CD8-positive, alpha-beta memory T cell (primary cell): ENCODE measurements around the gene KLLN. TPM values are rescaled to one million over a fixed set of nuclear protein-coding genes. Genes with fewer than 3 reads are reported as not detected.
"Not testable (repeated sequence)": the region's sequence is repeated elsewhere in the genome, so short reads cannot be mapped to it uniquely, and the experiment has no call there.

Source experiments
- CTCF ChIA-PET: fragments of 350-600 bp; sonication (Branson Sonifier 250); formaldehyde crosslinking; loops from one replicate; lab custom pipeline; 2021; ENCODE audit warnings: antibody characterized with exemption; lab: Charles Lee
- POLR2A ChIA-PET: fragments of 350-600 bp; sonication (Branson Sonifier 250); formaldehyde crosslinking; loops from one replicate; lab custom pipeline; 2021; ENCODE audit warnings: antibody characterized with exemption; lab: Charles Lee
- DNase-seq, 5 donors: peaks; one replicate each; pipeline versions ENCODE4 v3.0.0 to v3.0.0-alpha.2; 2020 to 2022; ENCODE audit warnings: mixed read lengths in 1 of 5
- H3K27ac ChIP-seq: one replicate; pipeline ENCODE4 v1.7.0; 2013; ENCODE audit warnings: low read depth, mild to moderate bottlenecking, low read length, moderate library complexity
- H3K27me3 ChIP-seq: 2 replicates; pipeline ENCODE4 v1.7.0; 2013; ENCODE audit warnings: low read length, mild to moderate bottlenecking; ENCODE audit not compliant: insufficient read depth, poor library complexity, severe bottlenecking
- H3K36me3 ChIP-seq: 2 replicates; pipeline ENCODE4 v1.7.0; 2013; ENCODE audit warnings: mild to moderate bottlenecking, low read length, moderate library complexity; ENCODE audit not compliant: insufficient read depth
- H3K4me1 ChIP-seq: 2 replicates; pipeline ENCODE4 v1.7.0; 2013; ENCODE audit warnings: mild to moderate bottlenecking, low read length, moderate library complexity; ENCODE audit not compliant: insufficient read depth
- H3K4me3 ChIP-seq: 2 replicates; pipeline ENCODE4 v1.7.0; 2013; ENCODE audit warnings: mild to moderate bottlenecking, low read length
- H3K9me3 ChIP-seq: 2 replicates; pipeline ENCODE4 v1.7.0; 2013; ENCODE audit warnings: mild to moderate bottlenecking, low read length
- H3K27ac Mint-ChIP-seq, 8 donors: one replicate each; pipeline ENCODE4 v1.8.0; 2020 to 2021; ENCODE audit warnings: mixed read lengths in 8 of 8, mild to moderate bottlenecking in 6 of 8, inconsistent platforms in 3 of 8, moderate library complexity in 3 of 8
- H3K27me3 Mint-ChIP-seq, 2 donors: one replicate each; pipeline ENCODE4 v1.8.0; 2020 to 2021; ENCODE audit warnings: mixed read lengths in 2 of 2, mild to moderate bottlenecking in 1 of 2, moderate library complexity in 1 of 2
- H3K36me3 Mint-ChIP-seq, 3 donors: one replicate each; pipeline ENCODE4 v1.8.0; 2020 to 2021; ENCODE audit warnings: mixed read lengths in 3 of 3, inconsistent platforms in 1 of 3, mild to moderate bottlenecking in 1 of 3
- H3K4me1 Mint-ChIP-seq, 3 donors: one replicate each; pipeline ENCODE4 v1.8.0; 2020 to 2021; ENCODE audit warnings: mixed read lengths in 3 of 3, inconsistent platforms in 1 of 3, mild to moderate bottlenecking in 1 of 3
- H3K4me3 Mint-ChIP-seq, 7 donors: one replicate each; pipeline ENCODE4 v1.8.0; 2020 to 2021; ENCODE audit warnings: mixed read lengths in 7 of 7, mild to moderate bottlenecking in 6 of 7, moderate library complexity in 4 of 7, inconsistent platforms in 2 of 7
- H3K9me3 Mint-ChIP-seq, 5 donors: one replicate each; pipeline ENCODE4 v1.8.0; 2020 to 2022; ENCODE audit warnings: mixed read lengths in 5 of 5, mild to moderate bottlenecking in 3 of 5, moderate library complexity in 2 of 5, inconsistent platforms in 1 of 5
- polyA plus RNA-seq: library from polyadenylated mRNA; unstranded; fragments of 300-500 nt; fragmentation: Illumina TruSeq; gene quantifications from one replicate; pipeline ENCODE4 v1.2.3, GENCODE V29; 2021
- total RNA-seq, 2 experiments: library from RNA; stranded (reverse); gene quantifications; one replicate each; pipeline ENCODE4 v1.2.3, GENCODE V29; 2021

Gene KLLN
- total and polyA plus RNA-seq, 3 experiments from 2014 or later: 0.39 to 1.1 (median 0.80) TPM

- no peak overlapping the region for H3K27ac Mint-ChIP-seq
- Histone ChIP-seq H3K9me3 (no peaks in the 10 kb centered on the region), H3K4me3 (no peak overlapping the region), H3K27me3 (no peaks in the 10 kb centered on the region), H3K4me1 (peaks cover 62% of the 10 kb centered on the region), H3K27ac (no peak overlapping the region), H3K36me3 (no peaks in the 10 kb centered on the region)
- no peaks in the 10 kb centered on the region for H3K9me3 Mint-ChIP-seq
- H3K4me1 Mint-ChIP-seq: peaks cover 66 to 99% (median 91%) of the 10 kb centered on the region in 3 donors
- peaks cover 0 to 23% (median 9%) of the 10 kb centered on the region in 3 donors for H3K36me3 Mint-ChIP-seq
- no peaks in the 10 kb centered on the region for H3K27me3 Mint-ChIP-seq
- POLR2A ChIA-PET: interaction anchor here (1.1 kb wide), 1 partner anchor 54 kb away, joined by 4 read pairs; no protein-coding TSS in a partner anchor
- CTCF ChIA-PET: no interaction called here
- H3K4me3 Mint-ChIP-seq: peak overlapping the region in 4 of 7 donors; percentile 8 to 29 (median 19)
- DNase-seq: no peak
Observed at GRCh38 chr10:87872828-87873227, 9.5 kb upstream of the KLLN start.

DNA sequence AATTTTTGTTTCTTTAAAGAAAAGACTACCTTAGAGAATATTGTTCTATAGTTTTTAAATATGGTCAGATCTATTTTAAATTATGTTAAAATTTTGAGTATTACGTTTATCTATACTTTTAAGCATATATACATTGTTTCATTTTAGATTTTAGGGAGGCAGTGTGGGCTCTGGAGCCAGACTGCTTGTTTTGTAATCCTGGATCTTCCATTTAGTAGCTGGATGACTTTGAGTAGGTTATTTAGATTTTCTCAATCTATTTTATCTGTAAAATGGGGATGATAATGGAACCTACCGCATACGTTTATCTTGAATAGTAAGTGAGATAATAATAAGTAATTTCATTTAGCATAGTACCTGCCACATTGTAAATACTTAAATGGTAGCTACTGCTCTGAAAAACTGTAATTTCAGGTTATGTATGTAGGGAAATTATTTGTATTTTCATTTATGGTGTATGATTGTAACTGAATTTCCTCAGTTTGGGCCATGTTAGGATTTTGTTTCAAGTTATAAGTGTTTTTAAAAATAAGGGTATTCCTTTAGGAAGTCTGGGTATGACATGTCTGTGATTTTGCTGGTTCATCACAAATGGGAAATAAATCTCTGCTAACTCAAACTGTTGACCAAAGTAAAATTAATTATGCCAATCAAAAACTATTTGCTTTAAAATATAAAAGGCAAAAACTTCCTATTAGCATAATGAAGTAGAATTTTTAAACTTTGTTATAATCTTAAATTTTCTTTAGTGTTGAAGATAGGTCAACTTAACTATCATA, 6.6 kb upstream of the KLLN start:
- H3K9me3 Mint-ChIP-seq: no peaks in the 10 kb centered on the region
- peaks cover 0 to 25% (median 10%) of the 10 kb centered on the region in 3 donors for H3K36me3 Mint-ChIP-seq
- H3K4me1 Mint-ChIP-seq: peaks cover 77 to 99% (median 97%) of the 10 kb centered on the region in 3 donors
- H3K4me1 ChIP-seq: peaks cover 57% of the 10 kb centered on the region
- ChIA-PET POLR2A (no interaction called here), CTCF (no interaction called here)
- H3K4me3 ChIP-seq: no peak overlapping the region
- DNase-seq: no peak
- no peaks in the 10 kb centered on the region for H3K9me3 ChIP-seq
- no peaks in the 10 kb centered on the region for H3K27me3 ChIP-seq
- H3K36me3 ChIP-seq: no peaks in the 10 kb centered on the region
- H3K4me3 Mint-ChIP-seq: peak overlapping the region in 5 of 7 donors; percentile 12 to 77 (median 34)
- no peak overlapping the region for H3K27ac Mint-ChIP-seq
- no peak overlapping the region for H3K27ac ChIP-seq
- no peaks in the 10 kb centered on the region for H3K27me3 Mint-ChIP-seq

- POLR2A ChIA-PET, CTCF ChIA-PET, H3K27ac ChIP-seq, H3K9me3 ChIP-seq, DNase-seq, H3K36me3 ChIP-seq, H3K9me3 Mint-ChIP-seq, H3K27me3 ChIP-seq, H3K4me3 ChIP-seq, H3K27me3 Mint-ChIP-seq: not testable (repeated sequence)
- Mint-ChIP-seq H3K27ac (peak overlapping the region in 1 of 8 donors; percentile 51), H3K4me1 (peaks cover 75 to 95% (median 93%) of the 10 kb centered on the region in 3 donors), H3K4me3 (peak overlapping the region; percentile 48 to 97 (median 77)), H3K36me3 (peaks cover 0 to 33% (median 10%) of the 10 kb centered on the region in 3 donors)
- peaks cover 49% of the 10 kb centered on the region for H3K4me1 ChIP-seq
Observed at GRCh38 chr10:87869139-87869538, 5.8 kb upstream of the KLLN start.

DNA sequence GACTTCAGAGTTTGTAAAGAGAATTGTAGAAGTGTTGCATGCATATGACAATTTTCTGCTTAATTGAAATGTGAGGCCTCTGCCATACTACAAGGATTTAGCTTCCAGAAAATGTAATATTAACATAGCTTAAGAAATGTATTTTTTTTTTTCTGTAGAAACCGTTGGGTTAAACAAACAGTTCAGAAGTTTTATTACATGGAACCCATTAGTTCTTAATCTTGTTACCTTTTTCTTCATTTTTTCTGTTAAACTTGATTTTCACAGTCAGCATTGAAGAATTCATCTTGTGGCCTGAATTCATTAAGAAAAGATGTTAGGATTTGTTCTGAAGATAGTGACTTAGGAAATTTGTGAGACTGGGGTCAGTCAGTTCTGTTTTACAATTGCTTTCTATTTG, 4.9 kb upstream of the KLLN start:
- H3K27me3 Mint-ChIP-seq: no peaks in the 10 kb centered on the region
- no peak for DNase-seq
- H3K9me3 ChIP-seq: no peaks in the 10 kb centered on the region
- H3K9me3 Mint-ChIP-seq: no peaks in the 10 kb centered on the region
- H3K27me3 ChIP-seq: no peaks in the 10 kb centered on the region
- peaks cover 41% of the 10 kb centered on the region for H3K4me1 ChIP-seq
- H3K27ac Mint-ChIP-seq: peak overlapping the region in 6 of 8 donors; percentile 3 to 44 (median 22)
- H3K4me3 Mint-ChIP-seq: peak overlapping the region; percentile 66 to 97 (median 77)
- H3K36me3 ChIP-seq: no peaks in the 10 kb centered on the region
- H3K36me3 Mint-ChIP-seq: peaks cover 0 to 34% (median 10%) of the 10 kb centered on the region in 3 donors
- peaks cover 67 to 86% (median 84%) of the 10 kb centered on the region in 3 donors for H3K4me1 Mint-ChIP-seq
- H3K27ac ChIP-seq: no peak overlapping the region
- ChIA-PET POLR2A (no interaction called here), CTCF (no interaction called here)
- peak overlapping the region; percentile 17 for H3K4me3 ChIP-seq

- H3K36me3 Mint-ChIP-seq: peaks cover 0 to 39% (median 10%) of the 10 kb centered on the region in 3 donors
- H3K4me1 Mint-ChIP-seq: peaks cover 59 to 78% (median 76%) of the 10 kb centered on the region in 3 donors
- no peaks in the 10 kb centered on the region for H3K9me3 Mint-ChIP-seq
- Histone ChIP-seq H3K27ac (no peak overlapping the region), H3K4me3 (no peak overlapping the region), H3K27me3 (no peaks in the 10 kb centered on the region), H3K9me3 (no peaks in the 10 kb centered on the region), H3K36me3 (no peaks in the 10 kb centered on the region), H3K4me1 (peaks cover 32% of the 10 kb centered on the region)
- CTCF ChIA-PET: no interaction called here
- POLR2A ChIA-PET: no interaction called here
- peak overlapping the region; percentile 83 to 100 (median 97) for H3K4me3 Mint-ChIP-seq
- peak overlapping the region in 3 of 8 donors; percentile 11 to 69 (median 50) for H3K27ac Mint-ChIP-seq
- peaks cover 0 to 4% of the 10 kb centered on the region in 2 donors for H3K27me3 Mint-ChIP-seq
- DNase-seq: no peak
Observed at GRCh38 chr10:87867453-87867852, 4.1 kb upstream of the KLLN start.

DNA sequence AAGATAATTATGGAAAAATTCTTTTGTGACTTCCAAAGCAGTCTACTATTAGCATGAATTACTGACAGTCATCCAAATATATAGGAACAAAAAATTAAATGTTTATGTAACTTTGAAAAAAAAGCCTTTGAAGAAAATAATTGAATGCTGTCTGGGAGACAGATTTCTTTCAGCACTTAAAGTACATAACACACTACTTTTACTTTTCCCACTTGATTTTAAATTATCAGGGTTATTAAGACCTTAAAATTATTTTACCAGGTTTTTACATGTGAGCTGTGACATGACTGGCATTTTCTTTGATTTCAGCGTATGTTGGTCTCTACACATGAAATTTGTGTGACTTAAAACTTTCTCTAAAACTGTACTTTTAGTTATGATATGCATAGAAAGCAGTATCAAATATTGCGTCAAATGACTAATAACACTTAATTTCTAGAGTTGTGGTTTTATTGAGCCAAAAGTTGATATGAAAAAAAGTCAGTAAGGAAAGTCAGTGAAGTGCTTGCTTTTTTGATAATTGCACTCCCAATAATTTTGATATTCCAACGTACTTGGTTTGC, 3.2 kb upstream of the KLLN start:
- peak overlapping the region; percentile 97 to 100 (median 97) for H3K4me3 Mint-ChIP-seq
- peaks cover 0 to 45% (median 8%) of the 10 kb centered on the region in 3 donors for H3K36me3 Mint-ChIP-seq
- H3K4me1 Mint-ChIP-seq: peaks cover 57 to 73% (median 72%) of the 10 kb centered on the region in 3 donors
- H3K27me3 ChIP-seq: no peaks in the 10 kb centered on the region
- ChIA-PET CTCF (interaction anchor here (10.7 kb wide), 1 partner anchor 521 kb away, joined by 106 read pairs; no protein-coding TSS in a partner anchor), POLR2A (no interaction called here)
- peak overlapping the region; percentile 73 for H3K4me3 ChIP-seq
- peaks cover 0 to 4% of the 10 kb centered on the region in 2 donors for H3K27me3 Mint-ChIP-seq
- no peak overlapping the region for H3K27ac ChIP-seq
- no peaks in the 10 kb centered on the region for H3K9me3 Mint-ChIP-seq
- no peaks in the 10 kb centered on the region for H3K9me3 ChIP-seq
- no peaks in the 10 kb centered on the region for H3K36me3 ChIP-seq
- DNase-seq: no peak
- peak overlapping the region in 7 of 8 donors; percentile 21 to 83 (median 57) for H3K27ac Mint-ChIP-seq
- peaks cover 34% of the 10 kb centered on the region for H3K4me1 ChIP-seq

GRCh38 chr10:87865241-87865881, 2.0 kb upstream of the KLLN start:
- no peaks in the 10 kb centered on the region for H3K9me3 Mint-ChIP-seq
- H3K27me3 ChIP-seq: no peaks in the 10 kb centered on the region
- CTCF ChIA-PET: interaction anchor here (10.7 kb wide), 1 partner anchor 522 kb away, joined by 106 read pairs; no protein-coding TSS in a partner anchor
- peak overlapping the region; percentile 97 to 100 (median 97) for H3K4me3 Mint-ChIP-seq
- H3K27ac Mint-ChIP-seq: peak overlapping the region in 7 of 8 donors; percentile 9 to 96 (median 91)
- H3K27ac ChIP-seq: peak overlapping the region; percentile 48
- H3K9me3 ChIP-seq: no peaks in the 10 kb centered on the region
- peak overlapping the region; percentile 73 for H3K4me3 ChIP-seq
- DNase-seq: no peak
- H3K36me3 ChIP-seq: no peaks in the 10 kb centered on the region
- POLR2A ChIA-PET: no interaction called here
- H3K4me1 Mint-ChIP-seq: peaks cover 54 to 73% (median 71%) of the 10 kb centered on the region in 3 donors
- peaks cover 0 to 4% of the 10 kb centered on the region in 2 donors for H3K27me3 Mint-ChIP-seq
- H3K36me3 Mint-ChIP-seq: peaks cover 0 to 41% (median 8%) of the 10 kb centered on the region in 3 donors
- peaks cover 30% of the 10 kb centered on the region for H3K4me1 ChIP-seq
